ENCODE data around the gene ZNF746.

ZNF746 gene

DNA sequence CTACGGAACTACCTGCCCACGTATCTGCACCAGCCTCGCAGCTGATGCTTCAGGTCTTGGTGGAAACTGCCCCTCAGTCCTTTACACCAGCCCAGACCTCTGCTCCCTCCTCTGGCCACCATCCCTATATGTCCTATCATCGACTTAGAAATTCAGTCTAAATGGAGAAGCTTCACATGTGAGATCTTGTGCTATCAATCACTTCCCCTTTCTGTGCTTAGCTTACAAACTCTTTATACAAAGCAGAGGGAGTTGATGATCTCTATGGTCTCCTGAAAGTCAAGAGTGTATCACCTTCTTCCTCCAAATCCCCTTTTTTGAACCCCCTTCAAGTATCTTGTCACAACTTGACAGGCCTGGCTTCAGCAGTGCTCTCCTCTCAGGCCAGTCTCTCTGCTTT is 67.4 kb downstream of the ZNF746 start:
- no peak for FAIRE-seq
- no peak for DNase-seq (ENCODE audit: low spot score)

DNA sequence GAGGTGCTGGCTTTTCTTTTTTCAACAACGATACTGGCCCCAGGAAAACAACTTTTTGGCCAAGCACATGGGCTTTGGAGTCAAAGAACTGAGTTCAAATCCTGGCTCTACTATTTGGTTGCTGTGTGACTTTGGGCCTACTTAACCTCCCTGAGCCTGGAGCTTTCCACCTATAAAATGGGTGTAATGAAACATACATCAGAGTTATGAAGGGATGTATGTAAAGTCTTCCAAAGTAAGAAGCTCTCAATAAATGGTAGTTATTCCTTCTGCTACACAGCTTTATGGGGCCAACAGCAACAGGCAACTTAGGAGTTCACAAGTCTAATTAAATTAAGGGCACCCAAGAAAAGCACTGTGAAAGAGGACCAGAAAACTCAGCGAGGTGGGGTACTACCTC is 69.7 kb downstream of the ZNF746 start:
- FAIRE-seq: no peak
- DNase-seq (ENCODE audit: low spot score): no peak

DNA sequence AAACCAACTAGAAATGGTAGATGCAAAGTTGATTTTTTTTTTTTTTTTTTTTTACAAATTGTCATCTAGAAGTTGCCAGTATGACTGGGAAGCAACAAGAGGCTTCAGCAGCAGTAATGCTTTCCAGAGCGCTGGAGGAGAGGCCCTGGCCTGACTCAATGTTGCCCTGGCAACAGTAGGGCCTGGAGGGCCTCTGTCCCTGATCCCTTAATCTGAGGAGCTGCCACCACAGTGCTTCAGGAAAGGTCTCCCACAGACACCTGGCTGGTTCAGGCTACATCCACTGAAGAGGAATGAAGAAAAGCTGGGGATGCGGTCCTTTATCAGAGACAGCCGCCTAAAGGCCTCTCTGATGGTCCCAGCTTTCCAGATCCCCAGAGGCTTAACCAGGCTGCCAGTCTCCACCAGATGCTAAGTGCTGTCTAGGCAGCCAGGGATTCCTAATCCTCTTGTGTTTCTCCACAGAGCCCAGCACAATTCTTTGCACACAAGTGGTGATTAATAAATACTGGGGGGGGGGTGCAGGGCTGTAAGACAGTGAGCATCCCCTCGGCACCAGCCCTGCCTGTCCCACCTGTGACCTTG is 70.4 kb downstream of the ZNF746 start:
- DNase-seq (ENCODE audit: low spot score): no peak

DNA sequence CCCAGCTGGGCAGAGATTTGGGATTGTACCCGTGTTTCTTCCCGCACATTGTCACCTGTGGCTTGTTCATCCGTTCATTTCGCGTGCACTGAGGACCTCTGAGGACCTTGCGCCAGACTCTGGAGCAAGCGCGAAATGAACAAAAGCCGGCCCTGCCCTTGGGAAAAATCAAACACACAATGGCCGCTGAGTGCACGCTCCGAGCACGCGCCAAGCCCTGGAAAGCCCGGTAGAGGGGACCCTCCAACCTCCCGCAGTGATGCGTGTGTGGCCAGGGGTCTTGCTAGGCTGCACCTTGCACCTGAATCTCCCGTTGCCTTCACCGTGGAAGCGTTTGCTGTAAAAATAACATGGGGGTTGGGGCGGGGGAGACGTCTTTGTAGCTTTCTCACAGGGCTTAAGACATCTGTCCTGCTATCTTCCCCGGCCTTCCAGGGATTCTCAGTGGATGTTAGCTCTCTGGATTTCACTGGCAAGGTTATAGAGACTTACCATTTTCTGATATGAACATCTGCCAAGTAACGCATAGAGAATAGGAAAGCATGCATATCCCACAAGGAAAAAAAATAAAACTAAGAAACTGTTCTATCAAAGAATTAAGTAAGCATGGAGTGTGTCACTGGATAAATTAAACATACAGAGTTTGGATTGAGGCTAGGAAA is 74.0 kb downstream of the ZNF746 start:
- DNase-seq (ENCODE audit: low spot score): no peak
- FAIRE-seq: no peak

More for the DNA sequence above, 70.4 kb downstream of the ZNF746 start:
- FAIRE-seq: no peak

- FAIRE-seq (no peak), DNase-seq (ENCODE audit: low spot score) (no peak)
Observed at GRCh38 chr7:149422914-149423301, 74.7 kb downstream of the ZNF746 start.
